ENCODE data around the gene C10orf62.

DNA sequence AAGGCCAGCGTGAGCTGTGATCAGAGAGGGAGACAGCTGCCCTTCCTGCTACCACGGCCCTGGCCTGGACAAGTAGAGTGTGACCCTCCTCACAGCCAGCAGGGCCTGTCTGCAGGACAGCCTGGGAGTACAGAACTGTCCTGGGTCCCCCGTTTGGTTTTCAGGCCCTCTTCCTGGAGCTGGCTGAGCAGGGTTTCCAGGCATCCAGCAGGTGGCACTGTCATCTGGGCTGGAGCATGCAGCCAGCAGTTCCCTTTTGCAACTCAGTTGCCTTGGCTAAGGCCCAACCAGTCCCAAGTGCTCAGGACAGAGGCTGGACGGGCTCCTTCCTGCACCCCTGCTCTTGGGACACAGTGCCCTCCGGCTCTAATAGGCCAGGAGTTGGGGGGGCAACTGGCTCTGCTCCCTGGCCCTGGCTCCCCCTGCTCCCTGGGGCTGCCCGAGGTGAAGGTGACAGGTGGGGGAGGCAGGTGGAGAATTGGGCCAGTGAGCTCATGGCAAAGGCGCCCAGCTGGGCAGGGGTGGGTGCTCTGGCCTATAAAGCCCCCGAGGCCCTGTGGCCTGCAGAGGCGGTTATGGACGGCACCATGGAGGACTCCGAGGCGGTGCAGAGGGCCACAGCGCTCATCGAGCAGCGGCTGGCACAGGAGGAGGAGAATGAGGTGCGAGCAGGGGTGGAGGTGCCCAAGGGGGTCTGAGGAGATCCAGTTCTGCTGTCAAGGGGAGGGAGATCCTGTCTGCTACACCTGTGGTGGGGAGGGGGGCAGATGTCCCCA is 17.1 kb upstream of the C10orf62 start, which contains the start of gene ANKRD2:
- TF ChIP-seq CTCF (IDR thresholded peaks at IDR 0.05), result peak in 5 of 6 experiments; percentile 34 to 84 (median 82)
- TF ChIP-seq POLR2A (IDR thresholded peaks at IDR 0.05), result no peak
